HepG2 (cell line): ENCODE data around the gene RILPL1. TPM values are rescaled to one million over a fixed set of nuclear protein-coding genes. Genes with fewer than 3 reads are reported as not detected.
A peak's percentile ranks its signal among the peaks of the same experiment; 100 is the strongest.

Source experiments
- BCL6 ChIP-seq: IDR thresholded peaks from 2 replicates; pipeline ENCODE4 v1.6.1; 2016; ENCODE audit warnings: missing genetic modification reagents, missing compliant biosample characterization
- KLF16 ChIP-seq, 2 experiments: sonication (generic) in 1 of 2; formaldehyde crosslinking in 1 of 2; IDR thresholded peaks; 2 replicates each; pipeline versions ENCODE4 v1.6.1 to v1.8.0; 2016 to 2023; ENCODE audit warnings: missing genetic modification reagents in 2 of 2, missing compliant biosample characterization in 1 of 2
- MATR3 ChIP-seq: sonication (generic); formaldehyde crosslinking; IDR thresholded peaks from 2 replicates; pipeline ENCODE4 v1.4.0; 2020; ENCODE audit warnings: missing genetic modification reagents
- NFYC ChIP-seq: IDR thresholded peaks from 2 replicates; pipeline ENCODE4 v1.6.1; 2016; ENCODE audit warnings: missing genetic modification reagents, missing compliant biosample characterization
- SALL1 ChIP-seq: sonication (generic); formaldehyde crosslinking; IDR thresholded peaks from 2 replicates; pipeline ENCODE4 v1.8.0; 2022; ENCODE audit warnings: mild to moderate bottlenecking, missing genetic modification reagents
- SMARCC2 ChIP-seq: fragments of 450-650 bp; IDR thresholded peaks from 2 replicates; pipeline ENCODE4 v1.6.1; 2017; ENCODE audit warnings: antibody characterized with exemption, mild to moderate bottlenecking
- SPEN ChIP-seq: sonication (generic); formaldehyde crosslinking; IDR thresholded peaks from 2 replicates; pipeline ENCODE4 v1.5.1; 2020; ENCODE audit warnings: low read depth, mild to moderate bottlenecking, missing genetic modification reagents
- SRSF1 ChIP-seq: fragments of 200-400 bp; formaldehyde crosslinking; optimal IDR thresholded peaks from 2 replicates; pipeline ENCODE3; 2017; ENCODE audit warnings: mild to moderate bottlenecking, low read depth, low read length, moderate library complexity
- TAF15 ChIP-seq: fragments of 200-400 bp; formaldehyde crosslinking; IDR thresholded peaks from one replicate; pipeline ENCODE4 v1.6.1; 2018; ENCODE audit warnings: mild to moderate bottlenecking, low read depth, low read length; ENCODE audit not compliant: poor library complexity, severe bottlenecking
- TSC22D2 ChIP-seq: sonication (generic); formaldehyde crosslinking; IDR thresholded peaks from 2 replicates; pipeline ENCODE4 v1.5.1; 2020; ENCODE audit warnings: missing genetic modification reagents, mild to moderate bottlenecking, borderline replicate concordance
- ZBTB7A ChIP-seq: sonication (generic); formaldehyde crosslinking; IDR thresholded peaks from 2 replicates; pipeline ENCODE4 v1.8.0; 2022; ENCODE audit warnings: mild to moderate bottlenecking, missing genetic modification reagents
- ZMYM3 ChIP-seq: sonication (generic); formaldehyde crosslinking; IDR thresholded peaks from 2 replicates; pipeline ENCODE4 v1.5.1; 2020; ENCODE audit warnings: mild to moderate bottlenecking, missing genetic modification reagents
- ZNF138 ChIP-seq: sonication (generic); formaldehyde crosslinking; IDR thresholded peaks from 2 replicates; pipeline ENCODE4 v1.5.0; 2020; ENCODE audit warnings: mild to moderate bottlenecking, low read depth, missing genetic modification reagents
- ZNF143 ChIP-seq: sonication (generic); formaldehyde crosslinking; IDR thresholded peaks from 2 replicates; pipeline ENCODE4 v1.4.0; 2020; ENCODE audit warnings: missing genetic modification reagents
- ZNF235 ChIP-seq: sonication (generic); formaldehyde crosslinking; IDR thresholded peaks from 2 replicates; pipeline ENCODE4 v1.8.1; 2023; ENCODE audit warnings: mild to moderate bottlenecking, missing genetic modification reagents, borderline replicate concordance
- polyA plus RNA-seq, 8 experiments: library from polyadenylated mRNA; depleted of rRNA in 3 of 8; stranded (reverse) in 7 of 8; unstranded in 1 of 8; fragments of >200 nt; fragmentation: Illumina TruSeq in 4 of 8; extraction: Trizol in 4 of 8; gene quantifications; 2 replicates each; pipeline versions ENCODE4 v1.2.1 to v1.2.3, GENCODE V29; 2011 to 2016; ENCODE audit warnings: low read depth in 4 of 8, missing spikeins in 1 of 8, mixed read lengths in 1 of 8; ENCODE audit not compliant: insufficient read depth in 1 of 8
- total RNA-seq, 5 experiments: library from RNA; depleted of rRNA; stranded (reverse); fragments of >200 nt; fragmentation: Illumina TruSeq; extraction: Trizol; gene quantifications; 2 replicates each; pipeline ENCODE4 v1.2.3, GENCODE V29; 2016; ENCODE audit warnings: low read depth in 1 of 5
- TF ChIP-seq, protein P1 (sequence below): IDR thresholded peaks from 2 replicates; pipeline ENCODE4 v1.6.1; 2016
- TF ChIP-seq, protein P2 (sequence below): sonication (generic); formaldehyde crosslinking; IDR thresholded peaks from 2 replicates; pipeline ENCODE4 v1.5.0; 2020; ENCODE audit warnings: mild to moderate bottlenecking, missing genetic modification reagents, borderline replicate concordance
- TF ChIP-seq, protein P3 (sequence below): sonication (generic); formaldehyde crosslinking; IDR thresholded peaks from 2 replicates; pipeline ENCODE4 v1.5.0; 2020; ENCODE audit warnings: mild to moderate bottlenecking, missing genetic modification reagents

The RILPL1 gene
- total and polyA plus RNA-seq, 2 of the 13 experiments (the other 11 are each of a cell fraction or from before 2014, with no cell fraction given) = 5.8 to 28.4 TPM

DNA sequence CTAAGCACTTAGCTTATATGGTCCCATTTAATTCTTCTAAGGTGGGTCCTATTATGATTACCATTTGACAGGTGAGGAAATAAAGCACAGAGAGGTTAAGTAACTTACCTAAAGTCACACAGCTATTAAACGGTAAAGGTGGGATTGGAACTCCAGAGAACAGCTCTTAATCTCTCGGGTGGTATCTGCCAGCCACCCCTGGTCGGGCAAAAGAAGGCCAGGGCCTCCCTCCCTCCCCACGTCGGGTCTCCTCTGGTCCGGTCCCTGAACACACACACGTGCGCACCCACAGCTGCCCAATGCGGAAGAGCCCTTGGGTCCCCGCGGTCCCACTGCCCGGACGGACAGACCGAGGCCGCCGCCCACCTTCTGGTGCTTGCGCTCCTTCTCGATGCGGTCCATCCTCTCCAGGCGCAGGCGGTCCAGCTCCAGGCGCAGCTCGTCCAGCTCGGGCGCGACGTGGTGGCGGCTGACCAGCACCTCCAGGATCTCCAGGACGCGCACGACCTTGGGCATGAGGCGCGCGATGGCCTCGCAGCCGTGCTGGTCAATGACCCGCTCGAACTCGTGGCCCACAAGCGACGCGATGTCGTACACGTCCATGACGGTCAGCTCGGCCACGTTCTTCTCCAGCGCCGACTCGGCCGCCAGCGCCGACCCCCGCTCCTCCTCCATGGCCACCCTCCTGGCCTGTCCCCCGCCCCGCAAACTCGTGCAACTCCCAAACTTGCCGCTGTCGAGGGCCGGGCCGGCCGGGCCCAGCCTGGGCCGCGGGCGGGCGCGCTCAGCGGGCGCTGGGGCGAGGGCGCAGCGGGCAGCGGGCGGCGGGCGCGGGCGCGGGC lies 490 bp downstream of the RILPL1 start (continued):
- TF ChIP-seq KLF16 (CRISPR knock-in tag; IDR thresholded peaks at IDR 0.05) (peak in 1 of 2 experiments; percentile 27; a peak in 1 of 4 replicates), SALL1 (CRISPR knock-in tag) (peak; percentile 76), SMARCC2 (no peak), SPEN (CRISPR knock-in tag) (0 out of 2 replicates have a peak, but pooled peaks have one; percentile 51), ZMYM3 (CRISPR knock-in tag) (peak; percentile 99), ZNF138 (CRISPR knock-in tag) (peak; percentile 87), MATR3 (peak; percentile 73; the same call in 1 of the 2 replicates), TAF15 (no peak), BCL6 (peak; percentile 16; the same call in 1 of the 2 replicates), NFYC (CRISPR knock-in tag) (no peak), ZBTB7A (CRISPR knock-in tag) (peak; percentile 87), ZNF143 (0 out of 2 replicates have a peak, but pooled peaks have one; percentile 42), TSC22D2 (CRISPR knock-in tag) (0 out of 2 replicates have a peak, but pooled peaks have one; percentile 50), SRSF1 (peak; percentile 23), ZNF235 (CRISPR knock-in tag) (peak; percentile 91; the same call in 1 of the 2 replicates)
- TF ChIP-seq, protein P1, sequence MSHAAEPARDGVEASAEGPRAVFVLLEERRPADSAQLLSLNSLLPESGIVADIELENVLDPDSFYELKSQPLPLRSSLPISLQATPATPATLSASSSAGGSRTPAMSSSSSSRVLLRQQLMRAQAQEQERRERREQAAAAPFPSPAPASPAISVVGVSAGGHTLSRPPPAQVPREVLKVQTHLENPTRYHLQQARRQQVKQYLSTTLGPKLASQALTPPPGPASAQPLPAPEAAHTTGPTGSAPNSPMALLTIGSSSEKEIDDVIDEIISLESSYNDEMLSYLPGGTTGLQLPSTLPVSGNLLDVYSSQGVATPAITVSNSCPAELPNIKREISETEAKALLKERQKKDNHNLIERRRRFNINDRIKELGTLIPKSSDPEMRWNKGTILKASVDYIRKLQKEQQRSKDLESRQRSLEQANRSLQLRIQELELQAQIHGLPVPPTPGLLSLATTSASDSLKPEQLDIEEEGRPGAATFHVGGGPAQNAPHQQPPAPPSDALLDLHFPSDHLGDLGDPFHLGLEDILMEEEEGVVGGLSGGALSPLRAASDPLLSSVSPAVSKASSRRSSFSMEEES (CRISPR knock-in tag) = peak; percentile 68; the same call in 1 of the 2 replicates
- TF ChIP-seq, protein P2, sequence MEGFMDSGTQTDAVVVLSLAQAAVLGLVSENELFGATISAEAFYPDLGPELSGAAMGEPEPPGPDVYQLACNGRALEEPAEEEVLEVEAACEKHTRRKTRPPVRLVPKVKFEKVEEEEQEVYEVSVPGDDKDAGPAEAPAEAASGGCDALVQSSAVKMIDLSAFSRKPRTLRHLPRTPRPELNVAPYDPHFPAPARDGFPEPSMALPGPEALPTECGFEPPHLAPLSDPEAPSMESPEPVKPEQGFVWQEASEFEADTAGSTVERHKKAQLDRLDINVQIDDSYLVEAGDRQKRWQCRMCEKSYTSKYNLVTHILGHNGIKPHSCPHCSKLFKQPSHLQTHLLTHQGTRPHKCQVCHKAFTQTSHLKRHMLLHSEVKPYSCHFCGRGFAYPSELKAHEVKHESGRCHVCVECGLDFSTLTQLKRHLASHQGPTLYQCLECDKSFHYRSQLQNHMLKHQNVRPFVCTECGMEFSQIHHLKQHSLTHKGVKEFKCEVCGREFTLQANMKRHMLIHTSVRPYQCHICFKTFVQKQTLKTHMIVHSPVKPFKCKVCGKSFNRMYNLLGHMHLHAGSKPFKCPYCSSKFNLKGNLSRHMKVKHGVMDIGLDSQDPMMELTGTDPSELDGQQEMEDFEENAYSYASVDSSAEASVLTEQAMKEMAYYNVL (CRISPR knock-in tag) = peak; percentile 74
- TF ChIP-seq, protein P3, sequence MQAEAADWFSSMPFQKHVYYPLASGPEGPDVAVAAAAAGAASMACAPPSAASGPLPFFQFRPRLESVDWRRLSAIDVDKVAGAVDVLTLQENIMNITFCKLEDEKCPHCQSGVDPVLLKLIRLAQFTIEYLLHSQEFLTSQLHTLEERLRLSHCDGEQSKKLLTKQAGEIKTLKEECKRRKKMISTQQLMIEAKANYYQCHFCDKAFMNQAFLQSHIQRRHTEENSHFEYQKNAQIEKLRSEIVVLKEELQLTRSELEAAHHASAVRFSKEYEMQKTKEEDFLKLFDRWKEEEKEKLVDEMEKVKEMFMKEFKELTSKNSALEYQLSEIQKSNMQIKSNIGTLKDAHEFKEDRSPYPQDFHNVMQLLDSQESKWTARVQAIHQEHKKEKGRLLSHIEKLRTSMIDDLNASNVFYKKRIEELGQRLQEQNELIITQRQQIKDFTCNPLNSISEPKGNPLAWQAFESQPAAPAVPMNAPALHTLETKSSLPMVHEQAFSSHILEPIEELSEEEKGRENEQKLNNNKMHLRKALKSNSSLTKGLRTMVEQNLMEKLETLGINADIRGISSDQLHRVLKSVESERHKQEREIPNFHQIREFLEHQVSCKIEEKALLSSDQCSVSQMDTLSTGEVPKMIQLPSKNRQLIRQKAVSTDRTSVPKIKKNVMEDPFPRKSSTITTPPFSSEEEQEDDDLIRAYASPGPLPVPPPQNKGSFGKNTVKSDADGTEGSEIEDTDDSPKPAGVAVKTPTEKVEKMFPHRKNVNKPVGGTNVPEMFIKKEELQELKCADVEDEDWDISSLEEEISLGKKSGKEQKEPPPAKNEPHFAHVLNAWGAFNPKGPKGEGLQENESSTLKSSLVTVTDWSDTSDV = no peak
